Activated T-cell treated with anti-CD3 and anti-CD28 coated beads, Interleukin-2, amount 50 U/mL, for 72 hours (primary cell): ENCODE results near the gene MOCS3. TPM values are rescaled to one million over a fixed set of nuclear protein-coding genes. Genes with fewer than 3 reads are reported as not detected.

Experiments used
- ATAC-seq, 2 donors: fragments of 150-1000 bp; cut with Tn5 transposase; replicated peaks in 1 of 2; 2 replicates each; pipeline ENCODE4 v1.10.0; 2021; ENCODE audit warnings: moderate library complexity in 2 of 2, mild to moderate bottlenecking in 1 of 2
- DNase-seq, 2 donors: peaks; one replicate each; pipeline ENCODE4 v3.0.0; 2021 to 2022; ENCODE audit warnings: mixed read lengths in 1 of 2
- H3K27ac Mint-ChIP-seq: one replicate; pipeline ENCODE4 v1.8.0; 2022; ENCODE audit warnings: mild to moderate bottlenecking, moderate library complexity, mixed read lengths
- H3K27me3 Mint-ChIP-seq: one replicate; pipeline ENCODE4 v1.8.0; 2022; ENCODE audit warnings: low read depth, mixed read lengths
- H3K36me3 Mint-ChIP-seq, 2 donors: one replicate each; pipeline ENCODE4 v1.8.0; 2022; ENCODE audit warnings: mixed read lengths in 2 of 2, mild to moderate bottlenecking in 1 of 2; ENCODE audit not compliant: insufficient read depth in 2 of 2
- H3K4me1 Mint-ChIP-seq: one replicate; pipeline ENCODE4 v1.8.0; 2022; ENCODE audit warnings: low read depth, mixed read lengths
- H3K4me3 Mint-ChIP-seq, 2 donors: one replicate each; pipeline ENCODE4 v1.8.0; 2022; ENCODE audit warnings: mild to moderate bottlenecking in 2 of 2, mixed read lengths in 2 of 2, moderate library complexity in 2 of 2
- H3K9me3 Mint-ChIP-seq, 2 donors: one replicate each; pipeline ENCODE4 v1.8.0; 2022; ENCODE audit warnings: mixed read lengths in 2 of 2
- total RNA-seq, 2 donors: library from RNA; stranded (reverse); gene quantifications; one replicate each; pipeline ENCODE4 v1.2.3, GENCODE V29; 2022

Gene MOCS3
- total RNA-seq, 2 donors from 2014 or later: 4.1 to 4.2 TPM

GRCh38 chr20:50948132-50948785 lies 10.4 kb upstream of the MOCS3 start:
- ATAC-seq (no peak), DNase-seq (no peak)
- no peak overlapping the region for H3K27ac Mint-ChIP-seq
- H3K27me3 Mint-ChIP-seq: no peaks in the 10 kb centered on the region
- peaks cover 7 to 32% of the 10 kb centered on the region in 2 donors for H3K36me3 Mint-ChIP-seq
- no peaks in the 10 kb centered on the region for H3K9me3 Mint-ChIP-seq
- H3K4me3 Mint-ChIP-seq: no peak overlapping the region
- peaks cover 3% of the 10 kb centered on the region for H3K4me1 Mint-ChIP-seq

GRCh38 chr20:50953196-50953595 lies 5.4 kb upstream of the MOCS3 start:
- Mint-ChIP-seq H3K27ac (peak overlapping the region; percentile 68), H3K27me3 (no peaks in the 10 kb centered on the region), H3K36me3 (peaks cover 10 to 37% of the 10 kb centered on the region in 2 donors), H3K4me3 (no peak overlapping the region), H3K9me3 (no peaks in the 10 kb centered on the region), H3K4me1 (peaks cover 42% of the 10 kb centered on the region)
- no peak for DNase-seq
- ATAC-seq: no peak

GRCh38 chr20:50953821-50954220 lies 4.8 kb upstream of the MOCS3 start:
- Mint-ChIP-seq H3K27me3 (no peaks in the 10 kb centered on the region), H3K27ac (peak overlapping the region; percentile 68), H3K4me3 (no peak overlapping the region), H3K4me1 (peaks cover 42% of the 10 kb centered on the region), H3K36me3 (peaks cover 11 to 35% of the 10 kb centered on the region in 2 donors), H3K9me3 (no peaks in the 10 kb centered on the region)
- no peak for ATAC-seq
- DNase-seq: no peak

GRCh38 chr20:50957276-50957675 lies 1.3 kb upstream of the MOCS3 start:
- Mint-ChIP-seq H3K27me3 (no peaks in the 10 kb centered on the region), H3K36me3 (peaks cover 7 to 20% of the 10 kb centered on the region in 2 donors), H3K27ac (peak overlapping the region; percentile 99), H3K9me3 (no peaks in the 10 kb centered on the region), H3K4me3 (peak overlapping the region; percentile 91 to 98), H3K4me1 (peaks cover 72% of the 10 kb centered on the region)
- no peak for DNase-seq
- ATAC-seq: no peak

GRCh38 chr20:50957798-50958614 lies 612 bp upstream of the MOCS3 start, which contains the start of gene DPM1:
DPM1 (minus strand) TSS chr20:50958532; CDS start chr20:50958523, 9 bp downstream.
- peaks cover 79% of the 10 kb centered on the region for H3K4me1 Mint-ChIP-seq
- ATAC-seq (peak; percentile 86 to 88), DNase-seq (peak; percentile 89)
- no peaks in the 10 kb centered on the region for H3K9me3 Mint-ChIP-seq
- no peaks in the 10 kb centered on the region for H3K27me3 Mint-ChIP-seq
- peaks cover 7 to 18% of the 10 kb centered on the region in 2 donors for H3K36me3 Mint-ChIP-seq
- peak within 1 kb of the TSS; percentile 99 for H3K27ac Mint-ChIP-seq
- H3K4me3 Mint-ChIP-seq: peak within 1 kb of the TSS; percentile 91 to 98

- Mint-ChIP-seq H3K27me3 (no peaks in the 10 kb centered on the region), H3K9me3 (no peaks in the 10 kb centered on the region), H3K4me1 (peaks cover 75% of the 10 kb centered on the region), H3K36me3 (peaks cover 7 to 10% of the 10 kb centered on the region in 2 donors), H3K27ac (no peak overlapping the region), H3K4me3 (peak overlapping the region; percentile 91 to 98)
- ATAC-seq: no peak
- DNase-seq: no peak
Observed at GRCh38 chr20:50959543-50960126, 1.0 kb downstream of the MOCS3 start.

- no peak overlapping the region for H3K27ac Mint-ChIP-seq
- H3K9me3 Mint-ChIP-seq: no peaks in the 10 kb centered on the region
- DNase-seq (no peak), ATAC-seq (no peak)
- no peaks in the 10 kb centered on the region for H3K36me3 Mint-ChIP-seq
- peaks cover 9% of the 10 kb centered on the region for H3K4me1 Mint-ChIP-seq
- no peak overlapping the region for H3K4me3 Mint-ChIP-seq
- H3K27me3 Mint-ChIP-seq: no peaks in the 10 kb centered on the region
Observed at GRCh38 chr20:50967586-50967985, 9.0 kb downstream of the MOCS3 start.

- H3K4me3 Mint-ChIP-seq: no peak overlapping the region
- no peaks in the 10 kb centered on the region for H3K9me3 Mint-ChIP-seq
- ATAC-seq: no peak
- H3K36me3 Mint-ChIP-seq: no peaks in the 10 kb centered on the region
- H3K4me1 Mint-ChIP-seq: peaks cover 2% of the 10 kb centered on the region
- H3K27ac Mint-ChIP-seq: no peak overlapping the region
- no peak for DNase-seq
- no peaks in the 10 kb centered on the region for H3K27me3 Mint-ChIP-seq
Observed at GRCh38 chr20:50968289-50968688, 9.7 kb downstream of the MOCS3 start.

- Mint-ChIP-seq H3K4me1 (no peaks in the 10 kb centered on the region), H3K4me3 (no peak overlapping the region), H3K27me3 (no peaks in the 10 kb centered on the region), H3K27ac (no peak overlapping the region), H3K9me3 (no peaks in the 10 kb centered on the region), H3K36me3 (no peaks in the 10 kb centered on the region)
- DNase-seq (no peak), ATAC-seq (no peak)
Observed at GRCh38 chr20:50969435-50969834, 10.8 kb downstream of the MOCS3 start.

- Mint-ChIP-seq H3K4me3 (no peak overlapping the region), H3K27me3 (no peaks in the 10 kb centered on the region), H3K9me3 (no peaks in the 10 kb centered on the region), H3K27ac (no peak overlapping the region), H3K4me1 (no peaks in the 10 kb centered on the region), H3K36me3 (no peaks in the 10 kb centered on the region)
- ATAC-seq: no peak
- DNase-seq: no peak
Observed at GRCh38 chr20:50969912-50970311, 11.3 kb downstream of the MOCS3 start.

- DNase-seq (no peak), ATAC-seq (no peak)
- Mint-ChIP-seq H3K36me3 (peaks cover 0 to 2% of the 10 kb centered on the region in 2 donors), H3K4me1 (peaks cover 12% of the 10 kb centered on the region), H3K27ac (no peak overlapping the region), H3K4me3 (no peak overlapping the region), H3K27me3 (peaks cover 30% of the 10 kb centered on the region), H3K9me3 (no peaks in the 10 kb centered on the region)
Observed at GRCh38 chr20:50975701-50976330, 17.2 kb downstream of the MOCS3 start.

GRCh38 chr20:50977066-50978021 lies 18.7 kb downstream of the MOCS3 start:
- no peak overlapping the region for H3K4me3 Mint-ChIP-seq
- no peaks in the 10 kb centered on the region for H3K9me3 Mint-ChIP-seq
- peaks cover 0 to 2% of the 10 kb centered on the region in 2 donors for H3K36me3 Mint-ChIP-seq
- no peak for ATAC-seq
- H3K27me3 Mint-ChIP-seq: peaks cover 30% of the 10 kb centered on the region
- H3K27ac Mint-ChIP-seq: no peak overlapping the region
- H3K4me1 Mint-ChIP-seq: peaks cover 21% of the 10 kb centered on the region
- DNase-seq: no peak
